Osteoblast (primary cell): Measurements from ENCODE around the gene SYNM. TPM values are rescaled to one million over a fixed set of nuclear protein-coding genes. Genes with fewer than 3 reads are reported as not detected.
"Not testable (repeated sequence)": the region's sequence is repeated elsewhere in the genome, so short reads cannot be mapped to it uniquely, and the experiment has no call there.

ENCODE experiments used
- DNase-seq: peaks from one replicate; pipeline ENCODE4 v3.0.0; 2011; ENCODE audit warnings: low spot score, mixed read lengths; ENCODE audit not compliant: insufficient read length; ENCODE audit errors: missing footprints
- H2AFZ ChIP-seq: 2 replicates; pipeline ENCODE4 v1.6.0; 2011; ENCODE audit warnings: mild to moderate bottlenecking, low read length
- H3K27ac ChIP-seq: 2 replicates; pipeline ENCODE4 v1.5.1; 2011; ENCODE audit warnings: mild to moderate bottlenecking, low read depth, low read length, moderate library complexity
- H3K27me3 ChIP-seq: 2 replicates; pipeline ENCODE4 v1.6.0; 2012; ENCODE audit warnings: mild to moderate bottlenecking, control low read depth, inconsistent platforms, low read length, moderate library complexity; ENCODE audit not compliant: insufficient read depth
- H3K36me3 ChIP-seq: 2 replicates; pipeline ENCODE4 v1.5.1; 2011; ENCODE audit warnings: mild to moderate bottlenecking, low read length, control low read depth, moderate library complexity; ENCODE audit not compliant: insufficient read depth
- H3K4me1 ChIP-seq: 2 replicates; pipeline ENCODE4 v1.5.1; 2011; ENCODE audit warnings: mild to moderate bottlenecking, low read length, control low read depth, moderate library complexity; ENCODE audit not compliant: insufficient read depth
- H3K4me2 ChIP-seq: 2 replicates; pipeline ENCODE4 v1.6.0; 2011; ENCODE audit warnings: mild to moderate bottlenecking, low read length; ENCODE audit not compliant: insufficient read depth
- H3K4me3 ChIP-seq: fragments of 200-600 bp; sonication (generic); 3 replicates; pipeline ENCODE4 v1.5.1; 2012; ENCODE audit warnings: mild to moderate bottlenecking, low read length, inconsistent platforms; ENCODE audit not compliant: insufficient read depth
- H3K79me2 ChIP-seq: 2 replicates; pipeline ENCODE4 v1.6.0; 2012; ENCODE audit warnings: mild to moderate bottlenecking, low read length, control low read depth, inconsistent platforms; ENCODE audit not compliant: insufficient read depth
- H3K9me3 ChIP-seq: 2 replicates; pipeline ENCODE4 v1.5.1; 2011; ENCODE audit warnings: low read depth, low read length, control low read depth
- H4K20me1 ChIP-seq: 2 replicates; pipeline ENCODE4 v1.6.0; 2012; ENCODE audit warnings: mild to moderate bottlenecking, low read length, control low read depth; ENCODE audit not compliant: insufficient read depth
- CTCF ChIP-seq: IDR thresholded peaks from 2 replicates; pipeline ENCODE4 v1.5.1; 2011; ENCODE audit warnings: mild to moderate bottlenecking, low read depth, low read length, moderate library complexity; ENCODE audit errors: extremely low read depth
- total RNA-seq: library from RNA; depleted of rRNA; stranded (reverse); fragments of >200 nt; gene quantifications from 2 replicates; pipeline ENCODE4 v1.2.3, GENCODE V29; 2012

The SYNM gene
- total RNA-seq, 1 donor = 4.0 TPM

DNA sequence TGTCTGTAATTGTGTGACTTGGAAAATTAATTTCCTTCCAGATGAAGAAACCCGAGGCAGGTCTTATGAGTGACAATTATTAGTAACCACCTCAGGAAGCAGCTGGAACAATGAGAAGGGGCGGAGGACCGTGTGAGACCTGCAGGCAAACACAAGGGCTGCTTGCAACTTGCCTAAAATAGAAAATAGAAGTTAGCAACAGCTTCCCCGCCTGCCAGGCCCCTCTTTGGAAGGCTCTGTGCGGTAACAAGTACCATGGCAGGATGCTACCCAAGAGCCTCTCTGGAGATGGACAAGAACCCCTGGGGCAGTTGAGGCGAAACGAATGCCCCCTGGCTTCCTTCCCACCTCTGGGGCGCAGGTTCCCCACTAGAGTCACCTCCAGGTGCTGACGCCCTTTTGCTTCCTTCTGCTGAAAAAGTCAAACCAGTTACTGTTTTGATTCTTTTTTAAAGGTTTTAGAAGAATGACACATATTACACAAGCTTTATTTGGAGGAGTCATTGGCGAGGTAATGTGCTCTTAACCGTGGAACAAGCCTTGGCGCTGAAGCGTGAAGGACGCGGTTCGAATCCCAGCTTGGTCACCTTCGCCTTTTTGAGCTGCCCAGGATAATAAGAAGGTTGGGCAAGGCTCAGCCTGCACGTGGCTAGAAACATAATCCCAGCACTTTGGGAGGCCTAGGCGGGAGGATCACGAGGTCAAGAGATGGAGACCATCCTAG is 47.0 kb upstream of the SYNM start:
- DNase-seq = no peak
- TF ChIP-seq CTCF = no peak
- no peak overlapping the region for H3K27ac ChIP-seq
- peaks cover 7% of the 10 kb centered on the region for H3K27me3 ChIP-seq
- no peaks in the 10 kb centered on the region for H3K36me3 ChIP-seq
- H4K20me1 ChIP-seq = no peaks in the 10 kb centered on the region
- H2AFZ ChIP-seq = no peak overlapping the region
- H3K9me3 ChIP-seq = no peaks in the 10 kb centered on the region
- no peaks in the 10 kb centered on the region for H3K79me2 ChIP-seq
- no peak overlapping the region for H3K4me3 ChIP-seq
- peaks cover 8% of the 10 kb centered on the region for H3K4me1 ChIP-seq
- H3K4me2 ChIP-seq = no peak overlapping the region

GRCh38 chr15:99058421-99058870 is 46.4 kb upstream of the SYNM start:
- H2AFZ ChIP-seq = peak overlapping the region; percentile 83
- H3K27me3 ChIP-seq = peaks cover 10% of the 10 kb centered on the region
- no peaks in the 10 kb centered on the region for H4K20me1 ChIP-seq
- peak overlapping the region; percentile 71 for H3K4me3 ChIP-seq
- H3K4me2 ChIP-seq = peak overlapping the region; percentile 87
- TF ChIP-seq CTCF = no peak
- DNase-seq = no peak
- H3K79me2 ChIP-seq = no peaks in the 10 kb centered on the region
- H3K9me3 ChIP-seq = no peaks in the 10 kb centered on the region
- peak overlapping the region; percentile 23 for H3K27ac ChIP-seq
- no peaks in the 10 kb centered on the region for H3K36me3 ChIP-seq
- peaks cover 8% of the 10 kb centered on the region for H3K4me1 ChIP-seq

DNA sequence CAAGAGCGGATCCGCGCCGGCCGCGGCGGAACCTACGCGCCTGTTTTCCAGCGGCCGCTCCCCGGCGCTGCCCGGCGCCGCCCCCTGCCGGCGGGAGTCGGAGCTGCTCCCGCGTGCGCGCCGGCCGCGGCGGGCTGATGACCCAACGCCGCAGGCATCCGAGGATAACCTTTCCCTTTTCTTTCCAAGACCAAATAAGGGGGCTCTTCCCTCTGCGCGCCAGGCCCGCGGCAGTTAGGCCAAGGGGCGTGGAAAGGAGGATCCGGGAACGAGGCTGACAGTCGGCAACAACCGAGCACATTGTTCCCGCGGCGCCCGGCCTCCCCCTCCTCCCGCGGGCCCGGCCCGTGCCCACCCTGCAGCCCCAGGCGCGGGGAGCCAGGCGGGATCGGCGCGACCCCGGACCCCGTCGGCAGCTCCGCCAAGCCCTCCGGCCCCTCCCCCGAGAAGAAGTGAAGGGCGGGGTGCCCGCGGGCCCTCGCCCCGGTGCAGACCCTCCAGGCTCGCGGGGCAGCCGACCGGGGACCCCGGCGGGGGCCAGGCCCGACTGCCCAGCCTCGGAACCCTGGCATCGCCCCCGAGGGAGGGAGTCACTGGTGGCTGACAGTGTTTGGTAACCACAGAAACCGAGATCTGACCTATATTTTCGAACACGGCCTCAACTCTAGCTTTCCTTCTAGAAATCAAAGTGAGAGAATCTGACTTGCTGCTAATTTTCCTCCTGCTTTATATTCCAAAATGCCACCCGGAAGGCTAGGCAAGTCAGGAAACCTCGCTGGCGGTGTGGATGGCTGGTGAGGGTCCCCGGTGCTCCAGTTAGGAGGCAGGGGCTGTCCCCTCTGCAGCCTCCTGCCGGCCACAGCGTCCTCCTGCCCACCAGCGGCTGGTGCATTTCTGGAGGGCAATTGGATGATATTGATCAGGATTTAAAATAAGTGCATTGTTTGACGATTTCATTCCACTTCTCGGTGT is 45.6 kb upstream of the SYNM start:
- Histone ChIP-seq H4K20me1 (no peaks in the 10 kb centered on the region), H3K79me2 (no peaks in the 10 kb centered on the region), H3K4me1 (peaks cover 8% of the 10 kb centered on the region), H3K4me3 (peak overlapping the region; percentile 83), H3K4me2 (peak overlapping the region; percentile 90), H2AFZ (peak overlapping the region; percentile 56), H3K27ac (peak overlapping the region; percentile 71), H3K9me3 (no peaks in the 10 kb centered on the region), H3K27me3 (peaks cover 7% of the 10 kb centered on the region), H3K36me3 (no peaks in the 10 kb centered on the region)
- TF ChIP-seq CTCF = peak; percentile 50
- DNase-seq = peak; percentile 99

DNA sequence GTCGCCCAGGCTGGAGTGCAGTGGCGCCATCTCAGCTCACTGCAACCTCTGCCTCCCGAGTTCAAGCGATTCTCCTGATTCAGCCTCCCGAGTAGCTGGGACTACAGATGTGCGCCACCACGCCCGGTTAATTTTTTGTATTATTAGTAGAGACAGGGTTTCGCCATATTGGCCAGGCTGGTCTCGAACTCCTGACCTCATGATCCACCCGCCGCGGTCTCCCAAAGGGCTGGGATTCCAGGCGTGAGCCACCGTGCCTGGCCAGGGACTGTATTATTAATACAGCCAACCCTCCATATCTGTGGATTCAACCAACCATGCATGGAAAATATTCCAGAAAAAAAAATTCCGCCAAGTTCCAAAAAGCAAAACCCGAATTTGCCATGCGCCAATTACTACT is 44.7 kb upstream of the SYNM start:
- not testable (repeated sequence) for DNase-seq, H2AFZ ChIP-seq, H3K27ac ChIP-seq, H3K4me1 ChIP-seq, H4K20me1 ChIP-seq, H3K36me3 ChIP-seq, H3K9me3 ChIP-seq, H3K79me2 ChIP-seq, H3K4me3 ChIP-seq, H3K4me2 ChIP-seq, H3K27me3 ChIP-seq
